ENCODE data around the gene KCNJ10. TPM values are rescaled to one million over a fixed set of nuclear protein-coding genes. Genes with fewer than 3 reads are reported as not detected.
A peak's percentile ranks its signal among the peaks of the same experiment; 100 is the strongest.

The KCNJ10 gene
- total RNA-seq, 2 experiments from 2014 or later = not detected

GRCh38 chr1:160074865-160075264, 4.9 kb upstream of the KCNJ10 start:
- H3K27ac Mint-ChIP-seq = no peak overlapping the region
- POLR2A ChIA-PET = no interaction called here
- H3K27me3 Mint-ChIP-seq = peaks cover 54% of the 10 kb centered on the region
- H3K4me3 Mint-ChIP-seq = no peak overlapping the region
- DNase-seq = no peak
- no peaks in the 10 kb centered on the region for H3K9me3 Mint-ChIP-seq
- peaks cover 2% of the 10 kb centered on the region for H3K36me3 Mint-ChIP-seq
- H3K4me1 Mint-ChIP-seq = peaks cover 16% of the 10 kb centered on the region
- ATAC-seq (ENCODE audit: low read depth) = no peak

GRCh38 chr1:160071289-160071688, 1.3 kb upstream of the KCNJ10 start:
- Mint-ChIP-seq H3K4me3 (no peak overlapping the region), H3K27me3 (peaks cover 49% of the 10 kb centered on the region), H3K9me3 (no peaks in the 10 kb centered on the region), H3K36me3 (peaks cover 2% of the 10 kb centered on the region), H3K4me1 (peaks cover 13% of the 10 kb centered on the region), H3K27ac (no peak overlapping the region)
- DNase-seq (no peak), ATAC-seq (ENCODE audit: low read depth) (no peak)
- POLR2A ChIA-PET = no interaction called here

GRCh38 chr1:160070243-160071163, 543 bp upstream of the KCNJ10 start:
- Mint-ChIP-seq H3K4me3 (peak overlapping the region; percentile 91), H3K27me3 (peaks cover 53% of the 10 kb centered on the region), H3K4me1 (peaks cover 13% of the 10 kb centered on the region), H3K27ac (no peak overlapping the region), H3K36me3 (peaks cover 2% of the 10 kb centered on the region), H3K9me3 (no peaks in the 10 kb centered on the region)
- ATAC-seq (ENCODE audit: low read depth) = peak; percentile 84
- POLR2A ChIA-PET = no interaction called here
- peak; percentile 68 for DNase-seq

- POLR2A ChIA-PET = no interaction called here
- ATAC-seq (ENCODE audit: low read depth) = no peak
- peaks cover 13% of the 10 kb centered on the region for H3K4me1 Mint-ChIP-seq
- no peak for DNase-seq
- H3K27ac Mint-ChIP-seq = no peak overlapping the region
- peaks cover 50% of the 10 kb centered on the region for H3K27me3 Mint-ChIP-seq
- H3K4me3 Mint-ChIP-seq = no peak overlapping the region
- H3K9me3 Mint-ChIP-seq = no peaks in the 10 kb centered on the region
- H3K36me3 Mint-ChIP-seq = peaks cover under 1% of the 10 kb centered on the region
Measured at GRCh38 chr1:160068225-160068624, 1.7 kb downstream of the KCNJ10 start.

GRCh38 chr1:160066829-160067745, 2.9 kb downstream of the KCNJ10 start:
- H3K27ac Mint-ChIP-seq = no peak overlapping the region
- no peak for ATAC-seq (ENCODE audit: low read depth)
- no peak for DNase-seq
- POLR2A ChIA-PET = no interaction called here
- no peaks in the 10 kb centered on the region for H3K9me3 Mint-ChIP-seq
- peaks cover 43% of the 10 kb centered on the region for H3K27me3 Mint-ChIP-seq
- H3K36me3 Mint-ChIP-seq = no peaks in the 10 kb centered on the region
- no peak overlapping the region for H3K4me3 Mint-ChIP-seq
- peaks cover 13% of the 10 kb centered on the region for H3K4me1 Mint-ChIP-seq

- no peaks in the 10 kb centered on the region for H3K4me1 Mint-ChIP-seq
- H3K9me3 Mint-ChIP-seq = no peaks in the 10 kb centered on the region
- H3K27me3 Mint-ChIP-seq = peaks cover 28% of the 10 kb centered on the region
- DNase-seq = no peak
- no peak overlapping the region for H3K27ac Mint-ChIP-seq
- H3K4me3 Mint-ChIP-seq = no peak overlapping the region
- no peak for ATAC-seq (ENCODE audit: low read depth)
- POLR2A ChIA-PET = no interaction called here
- no peaks in the 10 kb centered on the region for H3K36me3 Mint-ChIP-seq
Measured at GRCh38 chr1:160064746-160065145, 5.2 kb downstream of the KCNJ10 start.

- DNase-seq (no peak), ATAC-seq (ENCODE audit: low read depth) (no peak)
- POLR2A ChIA-PET = no interaction called here
- H3K27ac Mint-ChIP-seq = no peak overlapping the region
- H3K27me3 Mint-ChIP-seq = peaks cover 23% of the 10 kb centered on the region
- no peaks in the 10 kb centered on the region for H3K9me3 Mint-ChIP-seq
- no peaks in the 10 kb centered on the region for H3K36me3 Mint-ChIP-seq
- H3K4me3 Mint-ChIP-seq = no peak overlapping the region
- no peaks in the 10 kb centered on the region for H3K4me1 Mint-ChIP-seq
Measured at GRCh38 chr1:160064164-160064563, 5.8 kb downstream of the KCNJ10 start.

GRCh38 chr1:160063176-160063575, 6.8 kb downstream of the KCNJ10 start:
- H3K4me3 Mint-ChIP-seq = no peak overlapping the region
- ATAC-seq (ENCODE audit: low read depth) (no peak), DNase-seq (no peak)
- no peaks in the 10 kb centered on the region for H3K4me1 Mint-ChIP-seq
- no peaks in the 10 kb centered on the region for H3K36me3 Mint-ChIP-seq
- no peak overlapping the region for H3K27ac Mint-ChIP-seq
- H3K27me3 Mint-ChIP-seq = peaks cover 17% of the 10 kb centered on the region
- H3K9me3 Mint-ChIP-seq = no peaks in the 10 kb centered on the region
- POLR2A ChIA-PET = no interaction called here

- POLR2A ChIA-PET = no interaction called here
- Mint-ChIP-seq H3K4me3 (no peak overlapping the region), H3K9me3 (no peaks in the 10 kb centered on the region), H3K4me1 (no peaks in the 10 kb centered on the region), H3K27ac (no peak overlapping the region), H3K36me3 (no peaks in the 10 kb centered on the region), H3K27me3 (peaks cover 20% of the 10 kb centered on the region)
- DNase-seq (no peak), ATAC-seq (ENCODE audit: low read depth) (no peak)
Measured at GRCh38 chr1:160062230-160062532, 7.8 kb downstream of the KCNJ10 start.

- Mint-ChIP-seq H3K36me3 (no peaks in the 10 kb centered on the region), H3K4me1 (no peaks in the 10 kb centered on the region), H3K27me3 (peaks cover 26% of the 10 kb centered on the region), H3K27ac (no peak overlapping the region), H3K9me3 (no peaks in the 10 kb centered on the region), H3K4me3 (no peak overlapping the region)
- POLR2A ChIA-PET = no interaction called here
- ATAC-seq (ENCODE audit: low read depth) (no peak), DNase-seq (no peak)
Measured at GRCh38 chr1:160061369-160062229, 8.4 kb downstream of the KCNJ10 start.

GRCh38 chr1:160058087-160058486, 11.9 kb downstream of the KCNJ10 start:
- no peak for ATAC-seq (ENCODE audit: low read depth)
- POLR2A ChIA-PET = no interaction called here
- Mint-ChIP-seq H3K36me3 (no peaks in the 10 kb centered on the region), H3K4me3 (no peak overlapping the region), H3K9me3 (no peaks in the 10 kb centered on the region), H3K27me3 (peaks cover 30% of the 10 kb centered on the region), H3K27ac (no peak overlapping the region), H3K4me1 (peaks cover 2% of the 10 kb centered on the region)
- DNase-seq = no peak

- POLR2A ChIA-PET = no interaction called here
- H3K36me3 Mint-ChIP-seq = no peaks in the 10 kb centered on the region
- peaks cover 2% of the 10 kb centered on the region for H3K4me1 Mint-ChIP-seq
- H3K4me3 Mint-ChIP-seq = no peak overlapping the region
- H3K9me3 Mint-ChIP-seq = no peaks in the 10 kb centered on the region
- no peak for ATAC-seq (ENCODE audit: low read depth)
- DNase-seq = no peak
- H3K27ac Mint-ChIP-seq = no peak overlapping the region
- H3K27me3 Mint-ChIP-seq = peaks cover 35% of the 10 kb centered on the region
Measured at GRCh38 chr1:160056648-160057169, 13.3 kb downstream of the KCNJ10 start.

All from activated naive CD8-positive, alpha-beta T cell treated with anti-CD3 and anti-CD28 coated beads, Interleukin-2, amount 10 ng/mL, durations not matched to agents 7 days and 5 days (primary cell).